ENCODE results near the gene FBXL16.

- TF ChIP-seq CTCF (IDR thresholded peaks at IDR 0.05), result no peak
- TF ChIP-seq POLR2AphosphoS5 (IDR thresholded peaks at IDR 0.05), result no peak
Observed at GRCh38 chr16:735982-736453, 30.4 kb upstream of the FBXL16 start.

Measured in breast epithelium (tissue), 3 donors.